Liver (tissue), 3 donors: Measurements from ENCODE around the gene TMEM214.

Experiments used
- CTCF ChIP-seq: fragments of 150-350 bp; IDR thresholded peaks from 2 replicates; pipeline ENCODE4 v1.5.1; 2017; ENCODE audit warnings: improper control_type of control experiment, low read depth, low read length; ENCODE audit not compliant: missing input control
- GABPA ChIP-seq, 2 donors: IDR thresholded peaks in 1 of 2; conservative IDR thresholded peaks in 1 of 2; 2 replicates each; pipeline ENCODE4 v1.6.1; 2016; ENCODE audit warnings: antibody characterized with exemption in 2 of 2, mild to moderate bottlenecking in 1 of 2, moderate library complexity in 1 of 2
- HNF4A ChIP-seq, 2 donors: conservative IDR thresholded peaks; 2 replicates each; pipeline ENCODE4 v1.6.1; 2016; ENCODE audit warnings: antibody characterized with exemption in 2 of 2, mild to moderate bottlenecking in 2 of 2
- JUND ChIP-seq, 2 donors: IDR thresholded peaks; 2 replicates each; pipeline ENCODE4 v1.6.1; 2016; ENCODE audit warnings: antibody characterized with exemption in 2 of 2
- MAX ChIP-seq: IDR thresholded peaks from 2 replicates; pipeline ENCODE4 v1.6.1; 2016; ENCODE audit warnings: antibody characterized with exemption
- RAD21 ChIP-seq, 2 donors: IDR thresholded peaks; 2 replicates each; pipeline ENCODE4 v1.6.1; 2016; ENCODE audit warnings: antibody characterized with exemption in 2 of 2, mild to moderate bottlenecking in 2 of 2
- RXRA ChIP-seq, 2 donors: IDR thresholded peaks; 2 replicates each; pipeline ENCODE4 v1.6.1; 2017 to 2018; ENCODE audit warnings: antibody characterized with exemption in 2 of 2, mild to moderate bottlenecking in 1 of 2
- SP1 ChIP-seq: IDR thresholded peaks from 2 replicates; pipeline ENCODE4 v1.6.1; 2018; ENCODE audit warnings: antibody characterized with exemption, mild to moderate bottlenecking
- donor health status: healthy.
- donor health status: healthy.

GRCh38 chr2:26983746-26984145 lies 49.0 kb upstream of the TMEM214 start:
- no peak for TF ChIP-seq JUND (IDR thresholded peaks at IDR 0.05)
- TF ChIP-seq CTCF: no peak
- TF ChIP-seq HNF4A (conservative IDR thresholded peaks at IDR 0.05): no peak
- TF ChIP-seq GABPA (IDR thresholded peaks at IDR 0.05 in 1 of 2, conservative IDR thresholded peaks at IDR 0.05 in 1 of 2): no peak
- TF ChIP-seq RAD21 (IDR thresholded peaks at IDR 0.05): no peak
- no peak for TF ChIP-seq SP1
- TF ChIP-seq RXRA (IDR thresholded peaks at IDR 0.05): no peak
- no peak for TF ChIP-seq MAX
